HepG2 (cell line): ENCODE results near the gene GALR2. TPM values are rescaled to one million over a fixed set of nuclear protein-coding genes. Genes with fewer than 3 reads are reported as not detected.

Experiments used
- ARNT ChIP-seq: fragments of 450-650 bp; IDR thresholded peaks from 2 replicates; pipeline ENCODE4 v1.6.1; 2017
- DNMT1 ChIP-seq: sonication (generic); formaldehyde crosslinking; IDR thresholded peaks from 2 replicates; pipeline ENCODE4 v1.5.1; 2020; ENCODE audit warnings: mild to moderate bottlenecking, missing genetic modification reagents
- EHMT2 ChIP-seq: fragments of 200-600 bp; sonication (generic); IDR thresholded peaks from 2 replicates; pipeline ENCODE4 v1.7.0; 2017; ENCODE audit warnings: antibody characterized with exemption, low read depth, low read length, borderline replicate concordance
- HMGA1 ChIP-seq: sonication (generic); formaldehyde crosslinking; conservative IDR thresholded peaks from 2 replicates; pipeline ENCODE4 v1.4.0; 2020; ENCODE audit warnings: missing genetic modification reagents
- HOXA5 ChIP-seq: sonication (generic); formaldehyde crosslinking; IDR thresholded peaks from 2 replicates; pipeline ENCODE4 v1.4.0; 2020; ENCODE audit warnings: missing genetic modification reagents
- KLF6 ChIP-seq: IDR thresholded peaks from 2 replicates; pipeline ENCODE4 v1.8.0; 2016; ENCODE audit warnings: missing biosample characterization, missing genetic modification reagents
- MTA1 ChIP-seq: sonication (generic); formaldehyde crosslinking; IDR thresholded peaks from 2 replicates; pipeline ENCODE4 v1.4.0; 2020; ENCODE audit warnings: missing genetic modification reagents, mild to moderate bottlenecking, borderline replicate concordance
- PHF5A ChIP-seq: IDR thresholded peaks from one replicate; pipeline ENCODE4 v1.6.1; 2018; ENCODE audit warnings: low read depth, missing genetic modification reagents; ENCODE audit not compliant: unreplicated experiment
- RXRA ChIP-seq: sonication (generic); formaldehyde crosslinking; IDR thresholded peaks from 2 replicates; pipeline ENCODE4 v1.5.1; 2020; ENCODE audit warnings: missing genetic modification reagents
- SMAD3 ChIP-seq: sonication (generic); formaldehyde crosslinking; IDR thresholded peaks from 2 replicates; pipeline ENCODE4 v1.4.0; 2020; ENCODE audit warnings: missing genetic modification reagents
- SRSF9 ChIP-seq: fragments of 200-400 bp; formaldehyde crosslinking; IDR thresholded peaks from 2 replicates; pipeline ENCODE4 v1.6.1; 2018; ENCODE audit warnings: borderline replicate concordance, mild to moderate bottlenecking, low read depth, low read length; ENCODE audit not compliant: insufficient read depth, poor library complexity, severe bottlenecking
- THYN1 ChIP-seq: sonication (generic); formaldehyde crosslinking; IDR thresholded peaks from 2 replicates; pipeline ENCODE4 v1.8.1; 2023; ENCODE audit warnings: low read depth, mild to moderate bottlenecking, moderate library complexity, missing genetic modification reagents, borderline replicate concordance
- XBP1 ChIP-seq: sonication (generic); formaldehyde crosslinking; IDR thresholded peaks from 2 replicates; pipeline ENCODE4 v1.5.0; 2020; ENCODE audit warnings: missing genetic modification reagents
- ZNF251 ChIP-seq: sonication (generic); formaldehyde crosslinking; IDR thresholded peaks from 2 replicates; pipeline ENCODE4 v1.9.0; 2021; ENCODE audit warnings: mild to moderate bottlenecking, missing genetic modification reagents
- ZNF282 ChIP-seq: fragments of 450-650 bp; IDR thresholded peaks from 2 replicates; pipeline ENCODE4 v1.6.1; 2018; ENCODE audit not compliant: partially characterized antibody
- ZNF367 ChIP-seq: sonication (generic); formaldehyde crosslinking; IDR thresholded peaks from 2 replicates; pipeline ENCODE4 v1.4.0; 2020; ENCODE audit warnings: missing genetic modification reagents, borderline replicate concordance
- ZNF431 ChIP-seq: sonication (generic); formaldehyde crosslinking; IDR thresholded peaks from 2 replicates; pipeline ENCODE4 v1.9.0; 2022; ENCODE audit warnings: missing genetic modification reagents, low read depth, mild to moderate bottlenecking, borderline replicate concordance
- ZNF558 ChIP-seq: sonication (generic); formaldehyde crosslinking; IDR thresholded peaks from 2 replicates; pipeline ENCODE4 v1.9.0; 2022; ENCODE audit warnings: mild to moderate bottlenecking, missing genetic modification reagents, borderline replicate concordance
- polyA plus RNA-seq, 8 experiments: library from polyadenylated mRNA; depleted of rRNA in 3 of 8; stranded (reverse) in 7 of 8; unstranded in 1 of 8; fragments of >200 nt; fragmentation: Illumina TruSeq in 4 of 8; extraction: Trizol in 4 of 8; gene quantifications; 2 replicates each; pipeline versions ENCODE4 v1.2.1 to v1.2.3, GENCODE V29; 2011 to 2016; ENCODE audit warnings: low read depth in 4 of 8, missing spikeins in 1 of 8, mixed read lengths in 1 of 8; ENCODE audit not compliant: insufficient read depth in 1 of 8
- total RNA-seq, 5 experiments: library from RNA; depleted of rRNA; stranded (reverse); fragments of >200 nt; fragmentation: Illumina TruSeq; extraction: Trizol; gene quantifications; 2 replicates each; pipeline ENCODE4 v1.2.3, GENCODE V29; 2016; ENCODE audit warnings: low read depth in 1 of 5
- TF ChIP-seq, protein P1 (sequence below): sonication (generic); formaldehyde crosslinking; IDR thresholded peaks from 2 replicates; pipeline ENCODE4 v1.4.0; 2020; ENCODE audit warnings: missing genetic modification reagents, borderline replicate concordance
- TF ChIP-seq, protein P2 (sequence below): sonication (generic); formaldehyde crosslinking; IDR thresholded peaks from 2 replicates; pipeline ENCODE4 v1.8.1; 2022; ENCODE audit warnings: mild to moderate bottlenecking, missing genetic modification reagents
- TF ChIP-seq, protein P3 (sequence below): sonication (generic); formaldehyde crosslinking; IDR thresholded peaks from 2 replicates; pipeline ENCODE4 v1.5.0; 2020; ENCODE audit warnings: missing genetic modification reagents
- TF ChIP-seq, protein P4 (sequence below): sonication (generic); formaldehyde crosslinking; IDR thresholded peaks from 2 replicates; pipeline ENCODE4 v1.9.0; 2022; ENCODE audit warnings: missing genetic modification reagents, mild to moderate bottlenecking, borderline replicate concordance
- TF ChIP-seq, protein P5 (sequence below): sonication (generic); formaldehyde crosslinking; IDR thresholded peaks from 2 replicates; pipeline ENCODE4 v1.4.0; 2020; ENCODE audit warnings: mild to moderate bottlenecking, missing genetic modification reagents

Gene GALR2
- total and polyA plus RNA-seq, 2 of the 13 experiments (the other 11 are each of a cell fraction or from before 2014, with no cell fraction given), result 0.48 to 0.58 TPM

DNA sequence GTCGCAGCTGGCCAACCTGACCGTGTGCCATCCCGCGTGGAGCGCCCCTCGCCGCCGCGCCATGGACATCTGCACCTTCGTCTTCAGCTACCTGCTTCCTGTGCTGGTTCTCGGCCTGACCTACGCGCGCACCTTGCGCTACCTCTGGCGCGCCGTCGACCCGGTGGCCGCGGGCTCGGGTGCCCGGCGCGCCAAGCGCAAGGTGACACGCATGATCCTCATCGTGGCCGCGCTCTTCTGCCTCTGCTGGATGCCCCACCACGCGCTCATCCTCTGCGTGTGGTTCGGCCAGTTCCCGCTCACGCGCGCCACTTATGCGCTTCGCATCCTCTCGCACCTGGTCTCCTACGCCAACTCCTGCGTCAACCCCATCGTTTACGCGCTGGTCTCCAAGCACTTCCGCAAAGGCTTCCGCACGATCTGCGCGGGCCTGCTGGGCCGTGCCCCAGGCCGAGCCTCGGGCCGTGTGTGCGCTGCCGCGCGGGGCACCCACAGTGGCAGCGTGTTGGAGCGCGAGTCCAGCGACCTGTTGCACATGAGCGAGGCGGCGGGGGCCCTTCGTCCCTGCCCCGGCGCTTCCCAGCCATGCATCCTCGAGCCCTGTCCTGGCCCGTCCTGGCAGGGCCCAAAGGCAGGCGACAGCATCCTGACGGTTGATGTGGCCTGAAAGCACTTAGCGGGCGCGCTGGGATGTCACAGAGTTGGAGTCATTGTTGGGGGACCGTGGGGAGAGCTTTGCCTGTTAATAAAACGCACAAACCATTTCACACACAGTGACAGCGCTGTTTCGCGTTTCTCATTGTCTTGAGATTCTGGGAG lies 2.4 kb downstream of the GALR2 start (continued):
- no peak for TF ChIP-seq KLF6 (CRISPR knock-in tag)
- TF ChIP-seq, protein P1, sequence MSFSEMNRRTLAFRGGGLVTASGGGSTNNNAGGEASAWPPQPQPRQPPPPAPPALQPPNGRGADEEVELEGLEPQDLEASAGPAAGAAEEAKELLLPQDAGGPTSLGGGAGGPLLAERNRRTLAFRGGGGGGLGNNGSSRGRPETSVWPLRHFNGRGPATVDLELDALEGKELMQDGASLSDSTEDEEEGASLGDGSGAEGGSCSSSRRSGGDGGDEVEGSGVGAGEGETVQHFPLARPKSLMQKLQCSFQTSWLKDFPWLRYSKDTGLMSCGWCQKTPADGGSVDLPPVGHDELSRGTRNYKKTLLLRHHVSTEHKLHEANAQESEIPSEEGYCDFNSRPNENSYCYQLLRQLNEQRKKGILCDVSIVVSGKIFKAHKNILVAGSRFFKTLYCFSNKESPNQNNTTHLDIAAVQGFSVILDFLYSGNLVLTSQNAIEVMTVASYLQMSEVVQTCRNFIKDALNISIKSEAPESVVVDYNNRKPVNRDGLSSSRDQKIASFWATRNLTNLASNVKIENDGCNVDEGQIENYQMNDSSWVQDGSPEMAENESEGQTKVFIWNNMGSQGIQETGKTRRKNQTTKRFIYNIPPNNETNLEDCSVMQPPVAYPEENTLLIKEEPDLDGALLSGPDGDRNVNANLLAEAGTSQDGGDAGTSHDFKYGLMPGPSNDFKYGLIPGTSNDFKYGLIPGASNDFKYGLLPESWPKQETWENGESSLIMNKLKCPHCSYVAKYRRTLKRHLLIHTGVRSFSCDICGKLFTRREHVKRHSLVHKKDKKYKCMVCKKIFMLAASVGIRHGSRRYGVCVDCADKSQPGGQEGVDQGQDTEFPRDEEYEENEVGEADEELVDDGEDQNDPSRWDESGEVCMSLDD (CRISPR knock-in tag), result no peak
- TF ChIP-seq, protein P2, sequence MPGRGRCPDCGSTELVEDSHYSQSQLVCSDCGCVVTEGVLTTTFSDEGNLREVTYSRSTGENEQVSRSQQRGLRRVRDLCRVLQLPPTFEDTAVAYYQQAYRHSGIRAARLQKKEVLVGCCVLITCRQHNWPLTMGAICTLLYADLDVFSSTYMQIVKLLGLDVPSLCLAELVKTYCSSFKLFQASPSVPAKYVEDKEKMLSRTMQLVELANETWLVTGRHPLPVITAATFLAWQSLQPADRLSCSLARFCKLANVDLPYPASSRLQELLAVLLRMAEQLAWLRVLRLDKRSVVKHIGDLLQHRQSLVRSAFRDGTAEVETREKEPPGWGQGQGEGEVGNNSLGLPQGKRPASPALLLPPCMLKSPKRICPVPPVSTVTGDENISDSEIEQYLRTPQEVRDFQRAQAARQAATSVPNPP, result no peak
- TF ChIP-seq, protein P3, sequence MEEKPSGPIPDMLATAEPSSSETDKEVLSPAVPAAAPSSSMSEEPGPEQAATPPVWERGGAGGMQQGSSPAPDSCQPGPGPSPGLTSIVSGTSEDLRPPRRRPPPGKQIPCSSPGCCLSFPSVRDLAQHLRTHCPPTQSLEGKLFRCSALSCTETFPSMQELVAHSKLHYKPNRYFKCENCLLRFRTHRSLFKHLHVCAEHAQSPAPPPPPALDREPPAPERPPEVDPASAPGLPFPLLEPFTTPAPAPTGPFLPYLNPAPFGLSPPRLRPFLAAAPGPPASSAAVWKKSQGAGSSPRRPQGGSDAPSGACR (CRISPR knock-in tag), result no peak
- no peak for TF ChIP-seq EHMT2
- TF ChIP-seq THYN1 (CRISPR knock-in tag), result no peak
- TF ChIP-seq, protein P4, sequence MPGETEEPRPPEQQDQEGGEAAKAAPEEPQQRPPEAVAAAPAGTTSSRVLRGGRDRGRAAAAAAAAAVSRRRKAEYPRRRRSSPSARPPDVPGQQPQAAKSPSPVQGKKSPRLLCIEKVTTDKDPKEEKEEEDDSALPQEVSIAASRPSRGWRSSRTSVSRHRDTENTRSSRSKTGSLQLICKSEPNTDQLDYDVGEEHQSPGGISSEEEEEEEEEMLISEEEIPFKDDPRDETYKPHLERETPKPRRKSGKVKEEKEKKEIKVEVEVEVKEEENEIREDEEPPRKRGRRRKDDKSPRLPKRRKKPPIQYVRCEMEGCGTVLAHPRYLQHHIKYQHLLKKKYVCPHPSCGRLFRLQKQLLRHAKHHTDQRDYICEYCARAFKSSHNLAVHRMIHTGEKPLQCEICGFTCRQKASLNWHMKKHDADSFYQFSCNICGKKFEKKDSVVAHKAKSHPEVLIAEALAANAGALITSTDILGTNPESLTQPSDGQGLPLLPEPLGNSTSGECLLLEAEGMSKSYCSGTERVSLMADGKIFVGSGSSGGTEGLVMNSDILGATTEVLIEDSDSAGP (CRISPR knock-in tag), result 0 out of 2 replicates have a peak, but pooled peaks have one; percentile 16
- no peak for TF ChIP-seq PHF5A (CRISPR knock-in tag)
- peak; percentile 49; the same call in 1 of the 2 replicates for TF ChIP-seq MTA1 (CRISPR knock-in tag)
- no peak for TF ChIP-seq SMAD3 (CRISPR knock-in tag)
- peak; percentile 17; the same call in 1 of the 2 replicates for TF ChIP-seq RXRA
- no peak for TF ChIP-seq ZNF431 (CRISPR knock-in tag)
- no peak for TF ChIP-seq HMGA1 (CRISPR knock-in tag)
- no peak for TF ChIP-seq ZNF367 (CRISPR knock-in tag)
- TF ChIP-seq ZNF251, result no peak
- no peak for TF ChIP-seq ARNT
- no peak for TF ChIP-seq SRSF9
- TF ChIP-seq ZNF282, result no peak
- peak; percentile 27; the same call in 1 of the 2 replicates for TF ChIP-seq DNMT1 (CRISPR knock-in tag)
- TF ChIP-seq HOXA5 (CRISPR knock-in tag), result no peak
- no peak for TF ChIP-seq ZNF558
- TF ChIP-seq, protein P5, sequence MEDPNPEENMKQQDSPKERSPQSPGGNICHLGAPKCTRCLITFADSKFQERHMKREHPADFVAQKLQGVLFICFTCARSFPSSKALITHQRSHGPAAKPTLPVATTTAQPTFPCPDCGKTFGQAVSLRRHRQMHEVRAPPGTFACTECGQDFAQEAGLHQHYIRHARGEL (CRISPR knock-in tag), result no peak
- TF ChIP-seq XBP1 (CRISPR knock-in tag), result no peak
